ENCODE results near the gene TPM1. TPM values are rescaled to one million over a fixed set of nuclear protein-coding genes. Genes with fewer than 3 reads are reported as not detected.

Gene TPM1
- total RNA-seq, 1 donor from 2014 or later, result 154 TPM

DNA sequence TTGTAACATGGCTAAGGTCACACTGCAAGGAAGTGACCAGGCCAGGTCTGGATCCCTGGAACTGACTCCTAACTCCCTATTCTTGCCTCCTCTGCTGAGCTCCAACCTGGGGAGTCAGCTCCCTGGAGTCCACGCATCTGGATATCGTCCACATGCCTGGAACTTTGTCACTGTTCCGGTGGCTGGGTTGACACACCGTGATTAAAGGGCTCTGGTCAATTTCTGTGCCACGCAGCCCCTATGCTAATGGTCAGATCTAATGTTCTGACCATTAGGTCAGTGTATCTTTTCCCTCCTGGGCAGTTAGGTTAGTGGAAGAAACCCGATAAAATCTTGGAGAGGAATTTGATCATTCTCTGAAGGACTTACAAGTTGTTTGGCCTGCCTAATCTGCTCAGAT is 1.6 kb upstream of the TPM1 start:
- DNase-seq (ENCODE audit: low spot score), result no peak

DNA sequence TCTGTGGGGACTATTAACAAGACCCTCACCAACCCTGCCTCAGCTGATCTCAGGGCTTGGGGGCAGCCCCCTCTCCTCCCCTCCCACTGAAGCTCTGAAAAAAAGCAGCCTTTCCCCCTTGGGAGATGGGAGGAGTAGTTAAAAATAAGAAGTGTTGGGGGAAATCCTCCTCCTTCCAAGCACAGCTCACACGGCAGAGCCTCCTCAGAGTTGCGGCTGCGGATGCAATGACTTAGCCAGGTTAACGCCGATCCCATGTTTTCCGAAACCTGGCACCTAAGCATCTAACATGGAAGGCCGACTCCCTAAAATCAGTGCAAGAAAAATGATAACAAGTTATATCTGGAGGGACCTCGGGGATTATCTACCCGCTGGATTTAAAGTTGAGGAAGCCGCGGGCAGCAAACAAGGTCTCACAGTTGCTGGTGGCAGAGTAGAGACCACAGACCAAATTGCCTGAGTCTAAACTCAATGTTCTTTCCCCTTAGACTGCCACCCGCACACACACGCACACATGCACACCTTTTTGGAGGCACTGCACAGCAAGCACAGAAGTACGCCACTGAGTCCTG is 1.1 kb upstream of the TPM1 start:
- no peak for DNase-seq (ENCODE audit: low spot score)

DNA sequence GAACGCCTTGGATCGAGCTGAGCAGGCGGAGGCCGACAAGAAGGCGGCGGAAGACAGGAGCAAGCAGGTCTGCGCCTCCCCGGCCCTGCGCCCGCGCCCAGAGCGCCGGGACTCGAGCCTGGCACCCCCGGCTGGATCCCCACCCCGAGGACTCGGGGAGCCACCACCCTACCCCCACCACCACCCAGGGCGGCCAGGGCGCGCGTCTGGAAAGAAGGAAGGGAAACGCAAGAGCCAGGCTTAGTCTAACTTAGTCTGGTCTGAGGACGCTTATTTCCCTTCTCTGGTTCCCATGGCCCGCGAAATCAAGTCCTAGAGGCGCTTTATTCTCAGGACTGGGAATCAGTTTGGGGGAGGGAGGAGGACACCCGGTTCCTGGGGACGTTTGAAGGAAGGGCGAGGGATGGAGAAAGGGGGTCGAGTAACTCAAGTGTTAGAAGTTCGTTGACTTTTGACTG is 359 bp downstream of the TPM1 start:
- DNase-seq (ENCODE audit: low spot score), result no peak

- DNase-seq (ENCODE audit: low spot score), result no peak
Measured at GRCh38 chr15:63043335-63044076, 959 bp downstream of the TPM1 start.

DNA sequence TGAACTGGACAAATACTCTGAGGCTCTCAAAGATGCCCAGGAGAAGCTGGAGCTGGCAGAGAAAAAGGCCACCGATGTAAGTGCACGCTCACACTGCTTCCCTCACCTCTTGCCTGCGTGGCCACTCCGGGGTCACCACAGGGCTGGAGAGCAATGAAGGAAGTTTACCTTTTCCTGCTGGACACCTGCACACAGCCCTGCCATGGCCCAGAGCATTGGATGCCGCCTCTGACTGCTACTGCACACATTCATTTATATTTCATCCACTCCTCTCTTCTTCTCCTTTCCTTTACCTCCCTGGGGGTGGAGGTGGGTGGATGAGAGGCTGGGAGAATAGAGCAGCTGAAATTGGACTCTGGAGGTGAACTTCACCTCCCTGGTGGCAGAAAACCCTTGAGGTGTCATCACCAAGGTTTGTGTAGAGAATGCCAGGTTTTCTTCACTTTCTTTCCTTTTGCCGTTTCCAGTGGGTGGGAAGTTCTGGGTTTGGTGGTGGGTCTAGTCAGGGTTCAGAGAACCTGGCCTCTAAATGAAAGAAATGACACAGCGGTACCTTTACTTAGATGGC is 1.6 kb downstream of the TPM1 start:
- no peak for DNase-seq (ENCODE audit: low spot score)

DNA sequence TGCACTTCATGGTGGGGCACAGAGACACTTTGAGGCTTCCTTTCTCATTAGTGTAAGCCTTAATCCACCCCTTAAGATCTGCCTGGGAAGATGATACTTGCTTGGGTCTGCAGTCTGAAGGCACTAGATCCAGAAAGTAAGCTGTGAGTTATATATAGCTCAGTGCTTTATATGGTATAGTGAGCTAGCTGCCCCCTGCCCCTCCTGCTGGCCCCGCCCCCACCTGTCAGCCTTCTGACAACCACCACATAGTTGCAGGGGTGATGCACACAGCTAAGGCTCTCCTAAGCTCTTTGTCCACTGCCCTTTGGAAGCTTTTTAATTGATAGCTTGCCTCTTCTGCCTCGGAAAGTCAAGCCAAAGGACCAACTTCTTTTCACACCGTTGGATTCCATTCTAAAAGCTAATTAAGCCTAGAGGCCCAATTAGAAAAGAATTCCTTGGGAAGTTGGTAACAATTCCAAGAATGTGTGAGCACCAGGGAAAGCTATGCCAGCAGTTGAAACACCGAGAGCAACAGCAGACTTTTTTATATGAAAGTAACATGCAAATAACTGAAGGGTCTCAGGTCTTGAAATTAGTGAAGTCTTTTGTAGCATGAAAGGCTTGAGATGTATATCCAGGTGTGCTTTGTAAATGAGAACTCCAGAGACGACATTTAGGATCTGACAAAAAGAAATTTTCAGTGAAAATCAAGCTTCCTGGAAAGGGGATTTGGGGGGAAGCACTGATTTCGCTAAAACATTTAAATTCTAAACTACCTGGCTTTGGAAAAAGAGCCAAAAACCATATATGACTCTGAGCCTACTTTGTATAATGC is 2.3 kb downstream of the TPM1 start:
- DNase-seq (ENCODE audit: low spot score), result no peak

- DNase-seq (ENCODE audit: low spot score), result no peak
Measured at GRCh38 chr15:63045465-63045840, 2.9 kb downstream of the TPM1 start.

GRCh38 chr15:63045879-63046278 is 3.3 kb downstream of the TPM1 start:
- no peak for DNase-seq (ENCODE audit: low spot score)

DNA sequence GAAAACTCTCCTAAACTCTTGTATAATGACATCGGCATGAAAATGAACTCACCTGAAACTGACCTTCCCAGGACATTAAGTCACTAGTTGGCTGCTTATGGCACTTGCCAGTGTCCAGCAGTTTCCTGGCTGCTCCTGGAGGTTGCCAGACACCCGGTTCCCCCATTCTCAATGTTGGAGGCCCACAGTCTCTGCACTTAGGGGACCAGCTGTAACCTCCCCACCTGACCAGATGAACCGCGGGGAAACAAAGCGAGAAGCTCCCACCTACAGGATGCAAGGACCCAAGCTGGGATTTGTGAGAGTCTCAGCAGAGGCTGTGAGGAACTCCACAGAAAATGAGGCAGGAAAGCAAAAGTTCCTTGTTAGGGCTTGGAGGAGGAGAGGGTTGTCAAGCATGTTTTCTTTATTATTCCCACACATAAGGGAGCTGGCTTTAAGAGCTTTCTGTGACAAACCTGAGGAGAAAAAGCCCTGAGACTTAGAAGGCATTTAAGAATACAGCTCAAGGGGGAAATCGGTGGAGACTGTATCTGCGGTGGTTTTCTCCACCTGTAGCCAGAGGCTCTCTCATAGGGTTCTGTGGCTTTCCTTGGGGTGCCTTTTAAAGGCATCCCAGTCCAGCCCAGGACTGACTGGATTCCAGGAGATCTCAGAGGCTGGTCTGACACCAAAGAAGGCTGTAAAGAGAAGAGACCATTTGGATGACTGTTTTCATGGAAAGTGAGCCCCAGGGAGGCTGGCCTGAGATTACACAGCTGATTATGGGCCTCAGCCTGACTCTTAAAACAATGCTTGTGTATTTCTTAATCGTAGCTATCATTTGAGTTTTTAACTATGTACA is 4.6 kb downstream of the TPM1 start:
- no peak for DNase-seq (ENCODE audit: low spot score)

DNA sequence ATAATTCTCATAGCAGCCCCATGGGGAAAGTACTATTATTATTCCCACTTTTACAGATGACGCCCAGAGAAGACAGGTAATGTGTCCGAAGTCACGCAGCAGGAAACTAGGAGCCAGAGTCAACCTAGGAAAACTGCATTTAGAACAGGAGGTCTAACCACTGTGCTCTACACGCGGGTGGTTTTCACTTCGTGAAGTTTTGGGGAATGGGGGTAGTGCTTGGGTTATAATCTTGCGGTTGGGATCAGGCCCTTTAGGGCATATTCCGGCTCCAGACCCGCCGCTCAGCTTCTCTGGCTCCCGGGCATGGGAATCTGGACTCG is 5.2 kb downstream of the TPM1 start:
- DNase-seq (ENCODE audit: low spot score), result no peak

DNA sequence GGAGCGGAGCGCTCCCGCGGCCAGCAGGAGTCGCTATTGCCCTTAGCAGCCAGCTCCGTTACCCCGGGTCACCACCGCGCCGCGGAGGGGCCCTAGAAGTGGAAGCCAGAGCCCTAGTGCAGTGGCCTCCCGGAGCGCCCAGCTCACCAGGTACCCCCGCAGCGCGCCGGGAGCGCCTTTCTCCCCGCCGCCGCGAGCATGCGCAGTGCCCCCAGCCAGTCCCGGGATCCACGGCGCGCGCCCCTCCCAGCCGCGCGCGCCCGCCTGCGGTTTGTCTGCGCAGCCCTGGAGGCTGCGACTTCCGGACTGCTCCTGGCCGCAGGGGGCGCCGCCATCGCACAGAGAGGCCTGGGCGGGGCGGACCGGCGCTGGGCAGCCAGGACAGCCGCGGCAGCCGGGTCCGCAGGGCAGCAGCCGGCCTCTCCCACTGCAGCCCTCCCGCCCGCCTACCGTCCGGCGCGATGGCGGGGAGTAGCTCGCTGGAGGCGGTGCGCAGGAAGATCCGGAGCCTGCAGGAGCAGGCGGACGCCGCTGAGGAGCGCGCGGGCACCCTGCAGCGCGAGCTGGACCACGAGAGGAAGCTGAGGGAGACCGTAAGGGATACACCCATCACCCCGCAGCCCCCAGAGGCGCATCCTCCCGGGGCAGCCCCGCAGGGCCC is 5.7 kb downstream of the TPM1 start:
- peak; percentile 95 for DNase-seq (ENCODE audit: low spot score)

DNA sequence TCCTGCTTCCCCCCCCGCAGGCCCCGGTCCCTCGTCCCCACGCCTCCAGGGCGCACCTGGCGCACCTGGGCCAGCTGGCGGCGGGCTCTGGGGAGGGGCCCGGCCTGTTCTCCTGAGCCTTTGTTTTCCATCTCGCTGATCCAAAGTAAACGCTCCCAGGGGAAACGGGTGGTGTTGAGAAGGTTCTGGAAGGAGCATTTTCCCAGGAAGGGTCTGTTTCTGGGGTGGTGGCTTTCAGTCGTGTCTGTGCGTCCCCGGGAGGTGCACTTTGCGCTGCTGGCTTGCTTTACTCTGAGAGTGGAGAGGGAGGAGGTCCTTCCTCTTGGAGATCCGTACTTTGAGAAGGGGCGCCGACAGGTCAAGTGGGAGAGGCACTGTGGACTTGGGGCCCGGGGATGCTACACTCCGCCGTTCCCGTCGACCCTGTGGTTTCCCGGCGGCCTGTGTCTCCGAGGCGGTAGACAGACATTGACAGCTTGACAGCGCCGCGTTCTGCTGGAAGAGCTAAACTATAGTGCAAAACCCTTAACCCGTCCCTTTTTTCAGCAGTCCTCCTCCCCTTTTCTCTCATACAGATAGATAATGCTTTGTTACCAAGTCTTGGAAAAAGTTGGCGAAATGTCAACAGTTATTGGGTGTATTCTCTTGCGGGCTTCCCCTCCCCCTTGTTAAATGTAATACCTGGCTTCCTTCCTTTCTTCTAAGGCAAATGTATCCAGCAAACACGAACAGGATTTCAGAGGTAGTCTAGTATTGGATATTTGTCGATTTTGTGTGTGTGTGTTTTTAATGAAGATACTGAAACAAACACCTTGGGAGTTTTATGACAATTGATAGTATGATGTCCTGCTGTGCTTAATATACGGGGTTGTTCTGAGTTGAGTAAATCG is 6.5 kb downstream of the TPM1 start:
- DNase-seq (ENCODE audit: low spot score), result no peak

GRCh38 chr15:63049783-63050371 is 7.3 kb downstream of the TPM1 start:
- no peak for DNase-seq (ENCODE audit: low spot score)

- no peak for DNase-seq (ENCODE audit: low spot score)
Measured at GRCh38 chr15:63050731-63051155, 8.2 kb downstream of the TPM1 start.

DNA sequence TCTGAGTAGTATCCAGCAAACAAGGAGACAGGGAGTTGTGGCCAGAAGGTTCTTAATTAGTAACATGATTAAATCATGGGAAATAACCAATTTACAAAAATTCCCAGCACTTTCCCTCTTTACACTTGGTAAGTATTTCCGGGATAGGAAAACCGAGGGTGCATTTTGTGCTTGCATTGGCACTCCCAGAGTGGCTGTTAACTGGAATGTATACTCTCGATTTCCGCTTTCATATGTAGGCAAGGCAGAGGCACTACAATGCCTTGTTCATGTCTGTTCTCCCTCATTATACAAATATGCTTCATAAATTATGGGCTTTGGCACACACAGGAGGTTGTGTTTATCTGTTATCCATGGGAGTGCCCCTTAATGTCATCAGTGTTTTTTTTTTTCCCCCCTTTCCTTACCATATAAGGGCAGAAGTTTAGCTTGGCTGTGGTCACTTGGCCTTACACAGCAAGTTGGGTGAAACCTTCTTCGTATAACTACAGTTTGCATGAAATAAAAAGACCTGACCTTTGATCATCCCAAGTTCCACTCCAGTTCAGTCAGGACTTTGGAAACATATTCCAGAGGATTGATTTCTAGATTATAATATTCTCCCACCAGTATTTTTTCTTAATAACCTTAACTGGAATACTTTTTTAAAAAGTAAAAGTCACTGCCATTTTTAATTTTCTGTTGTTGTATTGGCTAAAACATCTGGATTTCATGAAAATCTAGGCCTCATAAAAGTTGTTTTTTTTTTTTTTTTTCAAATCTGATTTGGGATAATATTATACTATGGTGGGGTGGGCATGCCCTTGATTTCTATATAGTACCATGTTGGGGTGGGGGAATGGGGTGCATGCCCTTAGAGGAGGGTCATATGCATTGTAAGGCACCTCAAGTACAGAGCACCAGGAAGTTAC is 8.9 kb downstream of the TPM1 start:
- no peak for DNase-seq (ENCODE audit: low spot score)

DNA sequence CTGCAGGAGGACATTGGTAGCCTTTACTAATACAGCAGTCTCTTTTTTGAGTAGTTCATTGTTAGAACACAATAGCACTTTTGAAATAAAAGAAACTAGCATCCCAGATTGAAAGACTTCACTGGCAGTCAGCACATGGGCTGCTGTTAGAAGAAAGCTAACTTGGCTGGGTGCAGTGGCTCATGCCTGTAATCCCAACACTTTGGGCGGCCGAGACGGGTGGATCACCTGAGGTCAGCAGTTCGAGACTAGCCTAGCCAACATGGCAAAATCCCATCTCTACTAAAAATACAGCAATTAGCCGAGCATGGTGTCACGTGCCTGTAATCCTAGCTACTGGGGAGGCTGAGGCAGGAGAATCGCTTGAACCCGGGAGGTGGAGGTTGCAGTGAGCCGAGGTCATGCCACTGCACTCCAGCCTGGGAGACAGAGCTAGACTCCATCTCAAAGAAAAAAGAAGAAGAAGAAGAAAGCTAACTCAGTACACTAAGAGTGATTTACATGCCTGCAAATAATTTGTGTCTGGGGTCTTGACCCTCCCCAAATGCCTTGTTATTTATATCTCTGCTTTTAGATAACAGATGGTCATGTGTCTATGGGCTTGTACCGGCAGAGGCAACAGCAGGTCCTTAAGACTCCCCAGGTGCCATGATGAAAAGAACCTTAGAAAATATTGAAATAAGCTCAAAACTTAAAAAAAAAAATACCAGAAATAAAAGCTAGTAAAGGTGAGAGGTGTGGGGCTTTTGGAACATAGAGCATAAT is 9.7 kb downstream of the TPM1 start:
- no peak for DNase-seq (ENCODE audit: low spot score)

- DNase-seq (ENCODE audit: low spot score), result no peak
Measured at GRCh38 chr15:63052961-63053698, 10.6 kb downstream of the TPM1 start.
